IMR-90 (cell line): ENCODE data around the gene TPSD1. TPM values are rescaled to one million over a fixed set of nuclear protein-coding genes. Genes with fewer than 3 reads are reported as not detected.
A peak's percentile ranks its signal among the peaks of the same experiment; 100 is the strongest.

Source experiments
- ATAC-seq: fragments of 200-7000 bp; cut with Tn5 transposase; 2 replicates; pipeline ENCODE4 v1.9.1; 2020; ENCODE audit warnings: low read depth, mild to moderate bottlenecking, moderate library complexity
- BruUV-seq: library from RNA; stranded (reverse); fragments of 400-500 nt; replicated peaks from 2 replicates; lab custom pipeline; 2021; lab: Mats Ljungman, UMichigan
- CTCF ChIA-PET: fragments of 300-600 bp; formaldehyde crosslinking; extraction: SDS; loops from one replicate; lab custom pipeline; 2021; ENCODE audit warnings: antibody characterized with exemption; lab: Yijun Ruan, JAX
- POLR2A ChIA-PET: fragments of 300-600 bp; sonication (Branson Sonifier 250); formaldehyde crosslinking; loops from one replicate; lab custom pipeline; 2022; ENCODE audit warnings: antibody characterized with exemption; ENCODE audit not compliant: unreplicated experiment; lab: Charles Lee
- DNase-seq: peaks from one replicate; pipeline ENCODE4 v3.0.0; 2013
- H2AFZ ChIP-seq: replicated peaks from 2 replicates; pipeline ENCODE3; 2013; ENCODE audit warnings: low read length, mild to moderate bottlenecking; ENCODE audit not compliant: poor library complexity
- H2AK5ac ChIP-seq: 2 replicates; pipeline ENCODE4 v1.6.1; 2013; ENCODE audit warnings: low read depth, low read length, inconsistent platforms
- H2AK9ac ChIP-seq: replicated peaks from 2 replicates; pipeline ENCODE3; 2013; ENCODE audit warnings: mild to moderate bottlenecking, low read depth, low read length, moderate library complexity; ENCODE audit not compliant: poor library complexity
- H2BK120ac ChIP-seq: 2 replicates; pipeline ENCODE4 v1.6.1; 2013; ENCODE audit warnings: low read depth, low read length, inconsistent platforms
- H2BK15ac ChIP-seq: 3 replicates; pipeline ENCODE4 v1.6.1; 2013; ENCODE audit warnings: low read depth, low read length, inconsistent platforms
- H2BK20ac ChIP-seq: 2 replicates; pipeline ENCODE4 v1.6.1; 2013; ENCODE audit warnings: low read depth, mild to moderate bottlenecking, inconsistent platforms, low read length, moderate library complexity
- H2BK5ac ChIP-seq: 2 replicates; pipeline ENCODE4 v1.6.1; 2013; ENCODE audit warnings: mild to moderate bottlenecking, low read depth, low read length, inconsistent platforms; ENCODE audit not compliant: poor library complexity, severe bottlenecking
- H3K14ac ChIP-seq: replicated peaks from 2 replicates; pipeline ENCODE4 v1.6.1; 2013; ENCODE audit warnings: low read depth, low read length, inconsistent platforms
- H3K18ac ChIP-seq: 2 replicates; pipeline ENCODE4 v1.6.1; 2013; ENCODE audit warnings: low read depth, low read length, control low read depth
- H3K23ac ChIP-seq: 2 replicates; pipeline ENCODE4 v1.6.1; 2013; ENCODE audit warnings: low read depth, low read length, inconsistent platforms
- H3K27ac ChIP-seq: 2 replicates; pipeline ENCODE4 v1.5.1; 2013; ENCODE audit warnings: mild to moderate bottlenecking, control low read depth, low read length; ENCODE audit not compliant: insufficient read depth
- H3K27me3 ChIP-seq: 2 replicates; pipeline ENCODE4 v1.6.1; 2013; ENCODE audit warnings: low read length; ENCODE audit not compliant: control insufficient read depth, insufficient read depth
- H3K36me3 ChIP-seq: 2 replicates; pipeline ENCODE4 v1.6.1; 2013; ENCODE audit warnings: low read length, mixed read lengths; ENCODE audit not compliant: control insufficient read depth, insufficient read depth
- H3K4ac ChIP-seq: 2 replicates; pipeline ENCODE4 v1.6.1; 2013; ENCODE audit warnings: low read depth, low read length, inconsistent platforms
- H3K4me1 ChIP-seq: 2 replicates; pipeline ENCODE4 v1.6.1; 2013; ENCODE audit warnings: low read length, mixed read lengths; ENCODE audit not compliant: control insufficient read depth, insufficient read depth
- H3K4me2 ChIP-seq: 2 replicates; pipeline ENCODE4 v1.6.1; 2013; ENCODE audit warnings: low read depth, mild to moderate bottlenecking, control low read depth, low read length, moderate library complexity
- H3K4me3 ChIP-seq: 2 replicates; pipeline ENCODE4 v1.5.1; 2013; ENCODE audit warnings: low read depth, mild to moderate bottlenecking, control low read depth, low read length, moderate library complexity; ENCODE audit not compliant: insufficient read depth
- H3K56ac ChIP-seq: 2 replicates; pipeline ENCODE4 v1.6.1; 2013; ENCODE audit warnings: low read length, inconsistent platforms; ENCODE audit not compliant: insufficient read depth; ENCODE audit errors: extremely low read depth
- H3K79me1 ChIP-seq, 2 experiments: 2 replicates each; pipeline ENCODE4 v1.6.1; 2013; ENCODE audit warnings: low read length in 2 of 2, inconsistent platforms in 1 of 2, low read depth in 1 of 2
- H3K9ac ChIP-seq: 2 replicates; pipeline ENCODE4 v1.6.1; 2013; ENCODE audit warnings: low read depth, low read length, control low read depth
- H3K9me1 ChIP-seq: 2 replicates; pipeline ENCODE4 v1.6.1; 2013; ENCODE audit warnings: low read length, inconsistent platforms; ENCODE audit not compliant: insufficient read depth
- H3K9me3 ChIP-seq: 2 replicates; pipeline ENCODE4 v1.6.1; 2013; ENCODE audit warnings: low read length; ENCODE audit not compliant: control insufficient read depth, insufficient read depth
- H4K20me1 ChIP-seq: 2 replicates; pipeline ENCODE4 v1.6.1; 2013; ENCODE audit warnings: low read length, inconsistent platforms; ENCODE audit not compliant: insufficient read depth
- H4K5ac ChIP-seq: 2 replicates; pipeline ENCODE4 v1.6.1; 2013; ENCODE audit warnings: mild to moderate bottlenecking, low read depth, low read length, control low read depth
- H4K8ac ChIP-seq, 2 experiments: 2 replicates each; pipeline ENCODE4 v1.6.1; 2013; ENCODE audit warnings: low read depth in 2 of 2, low read length in 2 of 2, control low read depth in 1 of 2, inconsistent platforms in 1 of 2
- H4K91ac ChIP-seq: 2 replicates; pipeline ENCODE4 v1.6.1; 2013; ENCODE audit warnings: low read depth, low read length, inconsistent platforms; ENCODE audit not compliant: insufficient read depth
- SMC3 ChIP-seq: fragments of 150-350 bp; IDR thresholded peaks from 2 replicates; pipeline ENCODE4 v1.6.1; 2016; ENCODE audit warnings: low read depth, mild to moderate bottlenecking, antibody characterized with exemption, low read length, moderate library complexity
- WGBS, 2 experiments: methylation state at CpG; one replicate each; pipeline versions ENCODE4 v1.1.5 to v1.1.7; 2013; ENCODE audit warnings: missing lambda C conversion rate in 2 of 2; ENCODE audit not compliant: insufficient read length in 1 of 2; ENCODE audit errors: extremely low coverage in 2 of 2; 5-methylcytosine and 5-hydroxymethylcytosine counted together
- dilution Hi-C: fragments of 300-500 bp; cut with HindIII; formaldehyde crosslinking; loops from one replicate; pipeline ENCODE4 v1.14.3; 2018; ENCODE audit warnings: low sequenced_read_pairs; ENCODE audit not compliant: unreplicated experiment
- in situ Hi-C: fragments of 300-500 bp; cut with MboI; formaldehyde crosslinking; loops from 3 replicates; pipeline ENCODE4 v1.14.3; 2019; ENCODE audit warnings: low sequenced_read_pairs, inconsistent platforms, mixed read lengths
- intact Hi-C: fragments of 100-400 bp; cut with micrococcal nuclease; formaldehyde crosslinking; loops from 2 replicates; pipeline ENCODE4 v1.10.0; 2022
- polyA plus RNA-seq, 3 experiments: library from polyadenylated mRNA; depleted of rRNA; stranded (reverse); fragments of >200 nt; gene quantifications; 2 replicates each; pipeline ENCODE4 v1.2.3, GENCODE V29; 2012; ENCODE audit warnings: low replicate concordance in 1 of 3
- total RNA-seq: library from RNA; depleted of rRNA; stranded (reverse); fragments of >200 nt; gene quantifications from 2 replicates; pipeline ENCODE4 v1.2.3, GENCODE V29; 2012

Gene TPSD1
- total and polyA plus RNA-seq, 2 of the 4 experiments (the other 2 are of a cell fraction): not detected

- no peak overlapping the region for H4K5ac ChIP-seq
- no peak overlapping the region for H2BK20ac ChIP-seq
- WGBS, 2 experiments: 69% methylated on average over 3 of the region's 9 CpGs; no CpG with 5 or more reads in 1 of the 2 experiments
- peaks cover 2% of the 10 kb centered on the region; the same call in 1 of the 2 replicates for H3K9me3 ChIP-seq
- ChIA-PET CTCF (no interaction called here), POLR2A (no interaction called here)
- no peak overlapping the region for H3K4me2 ChIP-seq
- no peaks in the 10 kb centered on the region for H3K36me3 ChIP-seq
- intact Hi-C loops (no loop called here), in situ Hi-C loops (no loop called here), dilution Hi-C loops (no loop called here)
- H3K4me3 ChIP-seq: no peak overlapping the region
- H2BK5ac ChIP-seq: no peak overlapping the region
- H3K27ac ChIP-seq: no peak overlapping the region
- no peak overlapping the region for H2AK9ac ChIP-seq
- no peak overlapping the region for H3K9ac ChIP-seq
- H3K4ac ChIP-seq: no peak overlapping the region
- no peak overlapping the region for H3K23ac ChIP-seq
- ATAC-seq (no peak), DNase-seq (no peak)
- no peaks in the 10 kb centered on the region for H4K20me1 ChIP-seq
- no peak overlapping the region for H2BK15ac ChIP-seq
- H3K79me1 ChIP-seq: no peaks in the 10 kb centered on the region
- H3K4me1 ChIP-seq: no peaks in the 10 kb centered on the region
- no peak overlapping the region for H2BK120ac ChIP-seq
- peaks cover 24% of the 10 kb centered on the region for H3K27me3 ChIP-seq
- no peak overlapping the region for H3K18ac ChIP-seq
- TF ChIP-seq SMC3: no peak
- no peak overlapping the region for H2AK5ac ChIP-seq
- H3K56ac ChIP-seq: no peak overlapping the region
- H2AFZ ChIP-seq: peak overlapping the region; percentile 32
- no peak overlapping the region for H3K14ac ChIP-seq
- H4K91ac ChIP-seq: no peak overlapping the region
- no TSS peak for BruUV-seq
- H3K9me1 ChIP-seq: no peaks in the 10 kb centered on the region
- no peak overlapping the region for H4K8ac ChIP-seq
These were observed 16.8 kb downstream of the TPSD1 start for GRCh38 chr16:1272453-1273198.
